ENCODE measurements around the gene MSX1.

- TF ChIP-seq CTCF (conservative IDR thresholded peaks at IDR 0.05 in 1 of 2, IDR thresholded peaks at IDR 0.05 in 1 of 2; ENCODE audit: extremely low read depth in 1 of 2, insufficient read depth in 1 of 2, low read depth in 1 of 2, low read length in 2 of 2) (no peak), EZH2 (IDR thresholded peaks at IDR 0.05; ENCODE audit: borderline replicate concordance, low read length) (no peak)
Observed at GRCh38 chr4:4823621-4824162, 35.8 kb upstream of the MSX1 start.
